NCI-H1048 (cell line): ENCODE results near the gene GMDS.

Experiments used
- DNase-seq: peaks from one replicate; lab custom pipeline; 2025; lab: John Stamatoyannopoulos, UW

GMDS gene

GRCh38 chr6:2205396-2205795 is 40.0 kb downstream of the GMDS start:
- no peak for DNase-seq

- no peak for DNase-seq
These were observed 41.1 kb downstream of the GMDS start for GRCh38 chr6:2204272-2204671.

GRCh38 chr6:2203264-2203663 is 42.1 kb downstream of the GMDS start:
- no peak for DNase-seq

- DNase-seq = no peak
These were observed 47.4 kb downstream of the GMDS start for GRCh38 chr6:2197984-2198383.

GRCh38 chr6:2197177-2197671 is 48.2 kb downstream of the GMDS start:
- DNase-seq = no peak

GRCh38 chr6:2196079-2196679 is 49.2 kb downstream of the GMDS start:
- DNase-seq = no peak

- DNase-seq = no peak
These were observed 50.8 kb downstream of the GMDS start for GRCh38 chr6:2194643-2195042.

GRCh38 chr6:2193931-2194330 is 51.5 kb downstream of the GMDS start:
- DNase-seq = no peak

GRCh38 chr6:2192976-2193375 is 52.4 kb downstream of the GMDS start:
- DNase-seq = no peak

- no peak for DNase-seq
These were observed 54.0 kb downstream of the GMDS start for GRCh38 chr6:2191390-2191740.

GRCh38 chr6:2190661-2191389 is 54.6 kb downstream of the GMDS start:
- DNase-seq = no peak

- DNase-seq = no peak
These were observed 56.5 kb downstream of the GMDS start for GRCh38 chr6:2188856-2189384.

- no peak for DNase-seq
These were observed 57.0 kb downstream of the GMDS start for GRCh38 chr6:2188397-2188796.

- no peak for DNase-seq
These were observed 57.6 kb downstream of the GMDS start for GRCh38 chr6:2187826-2188225.

- DNase-seq = no peak
These were observed 58.9 kb downstream of the GMDS start for GRCh38 chr6:2186516-2186915.

- DNase-seq = no peak
These were observed 59.9 kb downstream of the GMDS start for GRCh38 chr6:2185466-2185865.

- no peak for DNase-seq
These were observed 60.5 kb downstream of the GMDS start for GRCh38 chr6:2184700-2185455.

GRCh38 chr6:2183752-2184151 is 61.7 kb downstream of the GMDS start:
- no peak for DNase-seq

GRCh38 chr6:2183246-2183645 is 62.2 kb downstream of the GMDS start:
- DNase-seq = no peak

GRCh38 chr6:2182251-2182650 is 63.2 kb downstream of the GMDS start:
- DNase-seq = no peak

GRCh38 chr6:2181567-2181966 is 63.8 kb downstream of the GMDS start:
- DNase-seq = no peak

GRCh38 chr6:2179950-2180349 is 65.5 kb downstream of the GMDS start:
- no peak for DNase-seq

- DNase-seq = no peak
These were observed 66.2 kb downstream of the GMDS start for GRCh38 chr6:2179241-2179640.
